H1 (cell line): ENCODE data around the gene EGR4. TPM values are rescaled to one million over a fixed set of nuclear protein-coding genes. Genes with fewer than 3 reads are reported as not detected.

ENCODE experiments used
- CREB1 ChIP-seq: IDR thresholded peaks from 2 replicates; pipeline ENCODE4 v1.6.1; 2012; ENCODE audit warnings: inconsistent platforms
- polyA plus RNA-seq, 7 experiments: library from polyadenylated mRNA; depleted of rRNA in 3 of 7; stranded (reverse) in 5 of 7; unstranded in 2 of 7; fragments of >200 nt in 5 of 7; fragments of 200-250 nt in 2 of 7; gene quantifications; 1 replicate in 5 of 7; 2 replicates in 1 of 7; 4 replicates in 1 of 7; pipeline versions ENCODE4 v1.2.1 to v1.2.3, GENCODE V29; 2011 to 2013; ENCODE audit warnings: missing spikeins in 2 of 7, mixed read lengths in 2 of 7
- total RNA-seq: library from RNA; stranded (reverse); fragmentation: NEBNext Ultra II Directional; extraction: Animal tissue kit (Norgen Biotek cat#: 25700); gene quantifications from 2 replicates; pipeline ENCODE4 v1.2.1, GENCODE V29; 2021

EGR4 gene
- total and polyA plus RNA-seq, 2 of the 8 experiments (the other 6 are each of a cell fraction or from before 2014, with no cell fraction given), result 0.20 TPM; not detected in 1

DNA sequence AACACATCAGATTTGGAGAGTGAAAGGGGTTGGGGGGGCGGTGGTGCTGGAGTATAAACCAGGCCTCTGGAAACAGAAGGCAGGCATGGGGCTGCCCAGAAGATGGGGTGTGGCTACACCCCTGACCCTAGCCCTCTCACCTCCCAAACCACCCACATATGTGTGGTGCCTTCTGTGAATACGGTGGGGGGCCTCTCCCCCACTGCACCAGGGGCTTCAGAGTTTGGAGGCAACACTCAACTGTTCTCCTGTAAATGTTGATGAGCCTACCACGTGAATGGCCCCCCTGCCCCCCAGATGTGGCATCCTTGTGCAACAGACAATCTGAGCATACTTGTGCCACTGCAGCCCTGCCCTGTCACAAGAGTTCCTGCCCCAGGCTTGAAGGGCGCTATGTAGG, 28.6 kb downstream of the EGR4 start (continued):
- no peak for TF ChIP-seq CREB1
